GM12873 (cell line): ENCODE data around the gene SEMA3B.

Experiments
- TF ChIP-seq, protein P1 (sequence below): IDR thresholded peaks from 2 replicates; pipeline ENCODE4 v1.5.1; 2012; ENCODE audit warnings: low read depth, mild to moderate bottlenecking, moderate library complexity, low read length, control low read depth; ENCODE audit not compliant: insufficient read depth; ENCODE audit errors: missing control alignments

Gene SEMA3B

DNA sequence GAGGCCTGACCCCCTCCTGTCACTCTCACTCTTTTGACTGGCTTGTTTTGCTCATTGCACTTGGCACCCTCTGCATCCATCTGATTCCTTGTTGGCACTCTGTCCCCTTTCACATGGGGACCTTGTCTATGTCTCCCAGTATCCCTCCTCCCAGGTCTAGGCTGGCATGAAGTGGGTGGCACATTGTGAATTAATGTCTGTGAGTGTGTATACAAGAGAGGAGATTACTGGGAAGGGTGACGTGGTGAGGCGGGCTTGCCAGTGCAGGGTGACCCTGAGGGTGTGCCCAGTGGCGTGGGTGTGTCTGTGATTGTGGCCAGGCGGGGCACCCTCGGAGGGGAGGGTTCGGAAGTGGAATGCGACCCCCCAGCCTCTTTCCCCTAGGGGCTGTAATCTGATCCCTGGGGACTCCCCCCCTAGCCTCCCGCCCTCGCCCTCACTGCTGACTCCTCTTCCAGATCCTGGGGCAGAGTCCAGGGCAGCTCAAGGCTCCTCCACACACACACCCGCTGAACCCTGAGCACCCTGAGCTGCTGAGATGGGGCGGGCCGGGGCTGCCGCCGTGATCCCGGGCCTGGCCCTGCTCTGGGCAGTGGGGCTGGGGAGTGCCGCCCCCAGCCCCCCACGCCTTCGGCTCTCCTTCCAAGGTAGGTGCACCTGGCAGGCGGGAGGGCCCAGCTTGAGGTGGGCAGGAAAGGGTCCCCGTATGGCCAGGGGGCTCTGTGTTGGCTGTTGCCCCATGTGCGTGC, at the start of gene SEMA3B:
TSS of gene SEMA3B (plus strand) at position 445 of the 749 bp plus-strand sequence. CDS start at position 539, 94 bp downstream.
- TF ChIP-seq, protein P1, sequence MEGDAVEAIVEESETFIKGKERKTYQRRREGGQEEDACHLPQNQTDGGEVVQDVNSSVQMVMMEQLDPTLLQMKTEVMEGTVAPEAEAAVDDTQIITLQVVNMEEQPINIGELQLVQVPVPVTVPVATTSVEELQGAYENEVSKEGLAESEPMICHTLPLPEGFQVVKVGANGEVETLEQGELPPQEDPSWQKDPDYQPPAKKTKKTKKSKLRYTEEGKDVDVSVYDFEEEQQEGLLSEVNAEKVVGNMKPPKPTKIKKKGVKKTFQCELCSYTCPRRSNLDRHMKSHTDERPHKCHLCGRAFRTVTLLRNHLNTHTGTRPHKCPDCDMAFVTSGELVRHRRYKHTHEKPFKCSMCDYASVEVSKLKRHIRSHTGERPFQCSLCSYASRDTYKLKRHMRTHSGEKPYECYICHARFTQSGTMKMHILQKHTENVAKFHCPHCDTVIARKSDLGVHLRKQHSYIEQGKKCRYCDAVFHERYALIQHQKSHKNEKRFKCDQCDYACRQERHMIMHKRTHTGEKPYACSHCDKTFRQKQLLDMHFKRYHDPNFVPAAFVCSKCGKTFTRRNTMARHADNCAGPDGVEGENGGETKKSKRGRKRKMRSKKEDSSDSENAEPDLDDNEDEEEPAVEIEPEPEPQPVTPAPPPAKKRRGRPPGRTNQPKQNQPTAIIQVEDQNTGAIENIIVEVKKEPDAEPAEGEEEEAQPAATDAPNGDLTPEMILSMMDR, result no peak

DNA sequence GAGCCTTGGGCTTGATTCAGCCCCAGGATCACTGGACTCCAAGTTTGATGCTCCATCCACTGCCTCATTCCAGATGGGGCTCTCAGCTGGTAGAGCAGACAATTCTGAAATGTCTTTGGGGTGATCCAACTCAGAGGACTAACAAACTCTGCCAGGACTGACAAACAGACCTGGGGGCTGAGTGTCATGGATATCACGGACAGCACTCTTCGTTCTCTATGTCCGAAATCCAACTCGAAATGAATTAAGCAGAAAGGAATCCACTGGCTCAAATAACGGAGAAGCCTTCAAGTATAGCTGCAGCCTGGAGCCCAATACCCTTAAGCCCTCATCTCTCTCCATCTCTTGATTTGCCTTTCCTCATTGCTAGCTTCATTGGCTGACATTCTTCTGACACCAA, 49.7 kb upstream of the SEMA3B start:
- TF ChIP-seq, protein P1, result no peak

DNA sequence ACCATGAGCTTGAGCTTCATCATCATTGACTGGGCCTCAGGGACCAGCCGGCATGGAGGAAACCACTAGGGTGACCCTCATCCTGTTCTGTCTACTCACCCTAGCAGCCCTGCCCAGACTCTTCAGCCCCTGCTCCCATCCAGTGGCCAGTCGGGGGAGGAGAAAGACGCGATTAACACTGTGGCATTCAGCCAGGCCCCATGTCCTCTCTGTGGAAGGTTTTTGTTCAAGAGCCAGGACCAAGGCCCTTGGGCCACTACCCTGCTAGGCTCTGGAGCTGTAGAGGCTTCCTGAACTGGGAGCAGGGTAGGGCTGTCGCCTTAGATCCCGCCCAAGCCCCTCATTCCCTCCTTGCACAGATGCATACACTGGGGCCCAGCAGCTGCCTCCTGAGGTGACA, 48.8 kb upstream of the SEMA3B start:
- TF ChIP-seq, protein P1, result no peak

DNA sequence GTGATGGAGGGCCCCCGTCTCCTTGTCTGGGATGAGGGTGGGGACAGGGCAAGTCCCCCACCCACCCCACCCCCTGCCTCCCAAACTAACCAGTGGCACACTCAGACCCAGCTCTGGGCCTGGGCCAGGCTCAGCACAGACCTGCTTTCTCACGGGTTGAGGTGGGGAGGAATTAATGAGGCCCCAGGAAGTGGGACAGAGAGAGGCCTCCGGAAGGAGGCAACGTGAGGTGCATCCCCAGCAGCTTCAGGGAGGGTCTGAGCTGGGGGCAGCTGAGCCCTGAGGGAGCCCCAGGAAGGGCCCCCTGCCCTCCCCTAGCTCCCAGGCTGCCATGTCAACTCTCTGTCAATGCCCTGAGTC, 47.9 kb upstream of the SEMA3B start:
- TF ChIP-seq, protein P1, result no peak

DNA sequence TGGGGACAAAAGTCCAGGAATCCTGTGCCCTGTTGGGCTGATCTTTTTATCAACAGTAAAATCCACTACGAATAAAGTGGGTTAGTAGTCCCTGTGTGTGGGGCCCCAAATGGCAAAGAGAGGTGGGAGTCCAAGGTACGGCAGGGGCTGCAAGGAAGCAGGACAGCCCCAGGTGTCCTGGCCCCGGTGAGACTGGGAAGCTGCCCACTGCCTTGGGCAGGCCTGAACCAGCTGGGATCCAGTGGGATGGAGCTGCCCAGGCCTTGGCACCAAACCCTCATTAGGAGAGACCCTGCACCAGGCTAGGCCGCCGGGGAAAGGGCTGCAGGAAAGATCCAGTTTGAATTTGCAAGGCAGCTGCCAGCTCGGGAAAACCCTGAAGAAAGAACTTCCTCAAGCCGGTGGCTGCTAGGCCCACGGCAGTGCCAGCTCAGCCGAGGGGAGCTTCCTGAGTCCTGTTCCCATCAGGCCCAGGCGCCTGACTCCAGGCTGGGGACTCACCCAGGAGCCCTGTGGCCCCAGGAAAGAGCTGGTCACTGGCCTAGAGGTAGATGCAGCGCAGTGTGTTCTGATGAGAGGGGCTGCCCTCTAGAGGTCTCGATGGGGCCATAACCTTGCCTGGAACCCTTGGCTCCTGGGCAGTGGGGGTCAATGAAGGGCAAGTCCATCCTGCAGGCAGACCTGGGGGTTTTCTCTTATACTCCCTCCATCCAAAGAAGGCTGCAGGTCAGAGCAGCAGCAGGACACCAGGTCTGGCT, 47.4 kb upstream of the SEMA3B start:
- TF ChIP-seq, protein P1, result no peak

DNA sequence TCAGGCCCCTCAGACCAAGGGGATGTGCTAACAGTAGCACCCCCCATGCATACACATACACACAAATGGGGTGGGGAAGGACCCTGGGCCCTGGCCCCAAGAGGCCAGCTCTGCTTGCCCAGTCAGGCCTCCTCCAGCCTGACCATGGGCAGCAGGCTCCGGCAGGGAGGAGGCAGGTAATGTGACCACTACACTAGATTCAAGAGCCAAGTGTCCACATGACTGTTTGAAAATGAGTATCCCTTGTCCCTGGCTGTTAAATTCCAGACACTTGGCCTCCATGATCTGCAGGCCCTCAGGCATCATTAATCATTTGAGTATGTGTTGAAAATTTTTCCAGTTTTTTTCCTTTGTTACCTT, 46.8 kb upstream of the SEMA3B start:
- TF ChIP-seq, protein P1, result no peak

DNA sequence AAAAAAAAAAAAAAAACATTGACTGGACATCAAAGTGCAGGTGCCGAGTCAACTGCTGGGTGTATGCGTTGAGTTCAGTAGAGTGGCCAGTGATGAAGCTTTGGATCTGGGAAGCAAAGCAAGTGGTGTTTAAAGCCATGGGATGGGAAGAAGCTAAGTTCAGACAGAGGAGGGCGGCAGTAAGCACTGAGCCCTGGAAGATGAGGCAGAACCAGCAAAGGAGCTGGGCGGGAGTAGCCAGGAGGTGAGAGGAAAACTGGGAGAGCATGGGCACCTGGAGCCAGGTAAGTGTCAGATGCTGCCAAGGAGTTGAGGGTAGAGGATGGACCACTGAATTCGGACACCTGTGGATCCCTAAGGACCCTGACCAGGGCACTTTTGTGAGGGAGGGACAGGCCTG, 44.3 kb upstream of the SEMA3B start:
- TF ChIP-seq, protein P1, result no peak
